ENCODE data around the gene ACOX3. TPM values are rescaled to one million over a fixed set of nuclear protein-coding genes. Genes with fewer than 3 reads are reported as not detected.

Gene ACOX3
- total and polyA plus RNA-seq, 2 donors (not counting 1 experiment from before 2014, with no cell fraction given) = 6.8 to 23.8 TPM

DNA sequence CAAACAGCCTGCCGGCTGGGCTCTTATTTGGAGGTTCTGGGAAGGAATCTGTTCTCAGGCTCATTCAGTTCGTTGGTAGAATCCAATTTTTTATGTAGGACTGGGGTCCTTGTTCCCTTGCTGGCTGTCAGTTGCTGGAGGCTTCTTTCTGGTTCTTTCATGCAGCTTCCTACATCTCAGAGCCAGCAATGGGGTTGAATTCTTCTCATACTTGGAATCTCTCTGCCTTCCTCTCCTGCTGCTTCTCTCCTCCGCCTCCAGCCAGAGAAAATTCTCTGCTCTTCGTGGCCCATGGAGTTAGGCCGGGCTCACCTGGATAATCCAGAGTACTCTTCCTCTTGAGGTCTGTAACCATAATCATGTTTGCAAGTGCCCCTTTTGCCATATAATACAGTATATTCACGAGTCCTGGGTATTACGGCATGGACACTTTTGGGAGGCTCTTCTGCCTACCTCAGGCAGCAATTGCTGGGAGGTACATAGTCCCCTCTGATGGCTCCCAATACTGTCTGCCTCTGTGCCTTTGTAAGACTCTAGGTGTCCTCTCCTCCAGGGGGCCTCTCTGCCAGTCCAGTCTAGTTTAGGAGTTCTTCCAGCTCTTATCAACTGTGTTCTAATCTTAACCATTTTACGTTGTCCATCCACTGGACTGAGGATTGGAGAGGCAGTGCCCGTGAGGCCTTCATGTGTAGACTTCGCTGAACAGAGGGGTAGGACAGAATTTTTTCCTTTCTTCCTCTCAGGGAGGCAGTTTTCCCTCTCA lies 2.3 kb upstream of the ACOX3 start:
- no peak overlapping the region for H3K27ac ChIP-seq (ENCODE audit: insufficient read depth, low read length)
- peak overlapping the region in 2 of 4 experiments; percentile 91 to 92 for H3K4me3 ChIP-seq (replicated peaks in 1 of 4; ENCODE audit: control extremely low read depth in 1 of 4, insufficient read depth in 1 of 4, low read depth in 3 of 4, low read length in 4 of 4)
- peak overlapping the region; percentile 92 for H3K4me2 ChIP-seq (ENCODE audit: extremely low read depth, insufficient read depth, low read length)
- peaks cover 2% of the 10 kb centered on the region for H3K36me3 ChIP-seq (ENCODE audit: control insufficient read depth, insufficient read depth, low read length)
- H3K79me2 ChIP-seq (ENCODE audit: control insufficient read depth, insufficient read depth, low read length) = peaks cover 45% of the 10 kb centered on the region
- H3K4me1 ChIP-seq (ENCODE audit: control insufficient read depth, extremely low read depth, insufficient read depth, low read length) = peaks cover 7% of the 10 kb centered on the region
- peaks cover 2% of the 10 kb centered on the region for H4K20me1 ChIP-seq (ENCODE audit: control insufficient read depth, extremely low read depth, insufficient read depth, low read length)
- TF ChIP-seq, protein P1, sequence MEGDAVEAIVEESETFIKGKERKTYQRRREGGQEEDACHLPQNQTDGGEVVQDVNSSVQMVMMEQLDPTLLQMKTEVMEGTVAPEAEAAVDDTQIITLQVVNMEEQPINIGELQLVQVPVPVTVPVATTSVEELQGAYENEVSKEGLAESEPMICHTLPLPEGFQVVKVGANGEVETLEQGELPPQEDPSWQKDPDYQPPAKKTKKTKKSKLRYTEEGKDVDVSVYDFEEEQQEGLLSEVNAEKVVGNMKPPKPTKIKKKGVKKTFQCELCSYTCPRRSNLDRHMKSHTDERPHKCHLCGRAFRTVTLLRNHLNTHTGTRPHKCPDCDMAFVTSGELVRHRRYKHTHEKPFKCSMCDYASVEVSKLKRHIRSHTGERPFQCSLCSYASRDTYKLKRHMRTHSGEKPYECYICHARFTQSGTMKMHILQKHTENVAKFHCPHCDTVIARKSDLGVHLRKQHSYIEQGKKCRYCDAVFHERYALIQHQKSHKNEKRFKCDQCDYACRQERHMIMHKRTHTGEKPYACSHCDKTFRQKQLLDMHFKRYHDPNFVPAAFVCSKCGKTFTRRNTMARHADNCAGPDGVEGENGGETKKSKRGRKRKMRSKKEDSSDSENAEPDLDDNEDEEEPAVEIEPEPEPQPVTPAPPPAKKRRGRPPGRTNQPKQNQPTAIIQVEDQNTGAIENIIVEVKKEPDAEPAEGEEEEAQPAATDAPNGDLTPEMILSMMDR (conservative IDR thresholded peaks at IDR 0.05 in 1 of 2, IDR thresholded peaks at IDR 0.05 in 1 of 2; ENCODE audit: low read depth in 1 of 2, low read length in 2 of 2) = no peak
- TF ChIP-seq EZH2 (IDR thresholded peaks at IDR 0.05; ENCODE audit: low read length, missing control alignments) = no peak
- H2AFZ ChIP-seq (ENCODE audit: low read length) = no peak overlapping the region
- no peaks in the 10 kb centered on the region for H3K9me3 ChIP-seq (ENCODE audit: control insufficient read depth, insufficient read depth, low read depth, low read length)
- H3K27me3 ChIP-seq (ENCODE audit: control insufficient read depth, insufficient read depth, low read length) = no peaks in the 10 kb centered on the region
- DNase-seq (ENCODE audit: low read depth in 2 of 2) = no peak
- no peak overlapping the region for H3K9ac ChIP-seq (ENCODE audit: insufficient read depth, low read length)

DNA sequence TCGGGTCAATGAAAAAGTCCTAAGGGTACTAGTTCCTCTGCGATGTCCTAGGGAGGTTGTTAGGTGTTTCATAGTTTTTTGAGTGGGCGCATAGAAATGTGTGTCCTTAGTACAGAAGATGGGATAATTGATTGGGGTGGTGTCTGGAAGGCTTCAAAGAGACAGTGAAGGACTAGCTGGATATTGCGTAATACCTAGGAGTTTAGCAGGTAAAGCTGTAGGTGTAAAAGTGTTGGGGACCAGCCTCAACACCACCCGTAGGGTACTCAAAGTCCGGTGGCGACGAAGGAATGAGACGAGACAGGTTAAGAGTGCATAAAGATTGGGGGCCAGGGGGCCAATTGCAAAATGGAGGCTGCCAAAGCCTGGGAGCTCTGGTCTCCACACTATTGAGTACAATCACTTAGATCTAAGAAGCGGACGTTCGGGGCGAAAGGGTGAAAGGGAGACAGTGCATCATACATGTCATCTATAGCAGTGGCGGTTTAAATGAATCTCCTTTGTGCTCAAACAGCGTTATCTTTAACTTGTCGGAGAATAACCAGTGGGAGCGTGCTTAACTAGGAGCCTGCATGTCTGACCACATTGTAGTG lies 1.1 kb upstream of the ACOX3 start:
- no peak overlapping the region for H2AFZ ChIP-seq (ENCODE audit: low read length)

DNA sequence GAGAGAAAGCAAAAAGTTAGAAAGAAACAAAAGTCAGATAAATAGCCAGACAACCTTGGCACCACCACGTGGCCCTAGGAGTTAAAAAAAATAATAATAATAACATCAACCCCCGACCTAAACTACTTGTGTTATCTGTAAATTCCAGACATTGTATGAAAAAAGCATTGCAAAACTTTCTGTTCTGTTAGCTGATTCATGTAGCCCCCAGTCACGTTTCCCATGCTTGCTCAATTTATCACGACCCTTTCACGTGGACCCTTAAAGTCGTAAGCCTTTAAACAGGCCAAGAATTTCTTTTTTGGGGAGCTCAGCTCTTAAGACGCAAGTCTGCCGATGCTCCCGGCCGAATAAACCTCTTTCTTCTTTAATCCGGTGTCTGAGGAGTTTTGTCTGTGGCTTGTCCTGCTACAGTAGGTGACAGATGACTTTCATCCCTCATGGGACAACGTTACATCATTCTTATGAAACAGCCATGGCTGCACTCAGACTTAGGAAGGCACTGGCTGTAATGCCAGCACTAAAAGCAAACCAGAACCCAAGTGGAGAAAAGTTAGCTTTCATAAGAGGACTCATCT lies 520 bp downstream of the ACOX3 start:
- peaks cover 9% of the 10 kb centered on the region for H3K4me1 ChIP-seq (ENCODE audit: control insufficient read depth, extremely low read depth, insufficient read depth, low read length)
- H3K79me2 ChIP-seq (ENCODE audit: control insufficient read depth, insufficient read depth, low read length) = peaks cover 42% of the 10 kb centered on the region
- H4K20me1 ChIP-seq (ENCODE audit: control insufficient read depth, extremely low read depth, insufficient read depth, low read length) = no peaks in the 10 kb centered on the region
- H2AFZ ChIP-seq (ENCODE audit: low read length) = peak overlapping the region; percentile 83
- H3K4me3 ChIP-seq (replicated peaks in 1 of 4; ENCODE audit: control extremely low read depth in 1 of 4, insufficient read depth in 1 of 4, low read depth in 3 of 4, low read length in 4 of 4) = peak overlapping the region; percentile 70 to 92 (median 84)
- TF ChIP-seq EZH2 (IDR thresholded peaks at IDR 0.05; ENCODE audit: low read length, missing control alignments) = no peak
- TF ChIP-seq, protein P1 (conservative IDR thresholded peaks at IDR 0.05 in 1 of 2, IDR thresholded peaks at IDR 0.05 in 1 of 2; ENCODE audit: low read depth in 1 of 2, low read length in 2 of 2) = no peak
- peak overlapping the region; percentile 71 for H3K9ac ChIP-seq (ENCODE audit: insufficient read depth, low read length)
- H3K4me2 ChIP-seq (ENCODE audit: extremely low read depth, insufficient read depth, low read length) = peak overlapping the region; percentile 77
- H3K36me3 ChIP-seq (ENCODE audit: control insufficient read depth, insufficient read depth, low read length) = no peaks in the 10 kb centered on the region
- no peaks in the 10 kb centered on the region for H3K27me3 ChIP-seq (ENCODE audit: control insufficient read depth, insufficient read depth, low read length)
- DNase-seq (ENCODE audit: low read depth in 2 of 2) = no peak
- peak overlapping the region; percentile 98 for H3K27ac ChIP-seq (ENCODE audit: insufficient read depth, low read length)
- H3K9me3 ChIP-seq (ENCODE audit: control insufficient read depth, insufficient read depth, low read depth, low read length) = no peaks in the 10 kb centered on the region

More for the DNA sequence above, 1.1 kb upstream of the ACOX3 start:
- H3K79me2 ChIP-seq (ENCODE audit: control insufficient read depth, insufficient read depth, low read length) = peaks cover 45% of the 10 kb centered on the region
- DNase-seq (ENCODE audit: low read depth in 2 of 2) = no peak
- TF ChIP-seq EZH2 (IDR thresholded peaks at IDR 0.05; ENCODE audit: low read length, missing control alignments) = no peak
- TF ChIP-seq, protein P1 (conservative IDR thresholded peaks at IDR 0.05 in 1 of 2, IDR thresholded peaks at IDR 0.05 in 1 of 2; ENCODE audit: low read depth in 1 of 2, low read length in 2 of 2) = no peak
- peak overlapping the region; percentile 70 to 92 (median 84) for H3K4me3 ChIP-seq (replicated peaks in 1 of 4; ENCODE audit: control extremely low read depth in 1 of 4, insufficient read depth in 1 of 4, low read depth in 3 of 4, low read length in 4 of 4)
- peak overlapping the region; percentile 71 for H3K9ac ChIP-seq (ENCODE audit: insufficient read depth, low read length)
- H4K20me1 ChIP-seq (ENCODE audit: control insufficient read depth, extremely low read depth, insufficient read depth, low read length) = peaks cover 2% of the 10 kb centered on the region
- H3K4me2 ChIP-seq (ENCODE audit: extremely low read depth, insufficient read depth, low read length) = peak overlapping the region; percentile 92
- peaks cover 7% of the 10 kb centered on the region for H3K4me1 ChIP-seq (ENCODE audit: control insufficient read depth, extremely low read depth, insufficient read depth, low read length)
- no peaks in the 10 kb centered on the region for H3K27me3 ChIP-seq (ENCODE audit: control insufficient read depth, insufficient read depth, low read length)
- peak overlapping the region; percentile 25 for H3K27ac ChIP-seq (ENCODE audit: insufficient read depth, low read length)
- H3K36me3 ChIP-seq (ENCODE audit: control insufficient read depth, insufficient read depth, low read length) = no peaks in the 10 kb centered on the region
- no peaks in the 10 kb centered on the region for H3K9me3 ChIP-seq (ENCODE audit: control insufficient read depth, insufficient read depth, low read depth, low read length)

Data from fibroblast of lung (primary cell).